Astrocyte of the cerebellum (primary cell): ENCODE data around the gene HMBS.
"Not testable (repeated sequence)": the region's sequence is repeated elsewhere in the genome, so short reads cannot be mapped to it uniquely, and the experiment has no call there.

ENCODE experiments used
- DNase-seq: peaks from one replicate; pipeline ENCODE4 v3.0.0-alpha.2; 2011; ENCODE audit warnings: low read depth
- H3K4me3 ChIP-seq: 2 replicates; pipeline ENCODE4 v1.5.1; 2011; ENCODE audit warnings: mild to moderate bottlenecking, low read depth, low read length, moderate library complexity
- in situ Hi-C: cut with HindIII; loops from 2 replicates; pipeline ENCODE4 v1.10.0; 2017; ENCODE audit warnings: low sequenced_read_pairs
- TF ChIP-seq, protein P1 (sequence below): IDR thresholded peaks from 2 replicates; pipeline ENCODE4 v1.5.1; 2012; ENCODE audit warnings: low read length, low read depth, moderate library complexity, mild to moderate bottlenecking; ENCODE audit errors: missing control alignments

Gene HMBS

DNA sequence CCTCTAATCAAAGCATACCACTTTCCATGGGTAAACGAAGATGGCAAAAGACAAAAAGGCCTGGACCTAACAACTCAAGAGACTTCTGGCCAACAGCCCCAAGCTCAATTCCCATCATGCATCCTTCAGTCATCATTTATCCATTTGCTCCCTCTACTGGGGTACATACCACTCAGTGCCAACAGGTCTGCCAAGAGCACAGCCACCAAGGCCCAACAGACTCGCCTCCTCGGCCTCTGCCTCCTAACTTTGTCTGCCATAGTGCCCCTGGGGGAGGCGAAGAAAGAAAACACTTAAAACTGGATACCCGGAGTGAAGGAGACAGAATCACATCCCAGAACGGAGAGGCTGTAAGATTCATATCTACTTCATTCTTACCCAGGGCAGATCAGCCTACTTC lies 28.8 kb upstream of the HMBS start:
- in situ Hi-C loops, result no loop called here

DNA sequence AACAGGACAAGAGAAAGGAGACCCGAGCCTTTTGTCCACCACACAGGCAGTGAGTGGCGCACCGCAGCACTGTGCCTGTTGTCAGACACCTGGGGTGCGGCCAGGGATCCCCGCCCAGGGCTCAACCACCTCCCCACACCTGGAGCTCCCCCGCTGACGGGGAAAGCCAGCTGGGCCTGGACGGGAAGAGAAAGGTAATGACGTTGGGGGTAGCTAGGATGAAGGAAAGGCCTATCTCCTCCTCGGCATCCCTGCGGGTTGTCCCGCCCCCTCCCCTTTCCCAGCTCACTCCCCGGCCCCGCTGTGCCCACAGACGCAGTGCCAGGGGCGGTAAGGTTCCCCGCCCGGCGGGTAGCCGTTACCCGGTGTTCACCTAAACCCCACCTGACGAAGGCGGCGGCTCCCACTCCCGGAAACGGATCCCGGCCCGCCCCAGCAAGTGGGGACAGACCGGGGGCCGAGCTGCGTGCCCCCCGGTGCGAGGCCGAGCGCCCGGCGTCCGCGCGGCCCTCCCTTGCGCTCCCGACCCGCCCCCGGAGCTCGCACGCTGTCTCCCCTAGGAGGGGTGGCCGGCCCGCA lies 28.2 kb upstream of the HMBS start:
- TF ChIP-seq, protein P1, sequence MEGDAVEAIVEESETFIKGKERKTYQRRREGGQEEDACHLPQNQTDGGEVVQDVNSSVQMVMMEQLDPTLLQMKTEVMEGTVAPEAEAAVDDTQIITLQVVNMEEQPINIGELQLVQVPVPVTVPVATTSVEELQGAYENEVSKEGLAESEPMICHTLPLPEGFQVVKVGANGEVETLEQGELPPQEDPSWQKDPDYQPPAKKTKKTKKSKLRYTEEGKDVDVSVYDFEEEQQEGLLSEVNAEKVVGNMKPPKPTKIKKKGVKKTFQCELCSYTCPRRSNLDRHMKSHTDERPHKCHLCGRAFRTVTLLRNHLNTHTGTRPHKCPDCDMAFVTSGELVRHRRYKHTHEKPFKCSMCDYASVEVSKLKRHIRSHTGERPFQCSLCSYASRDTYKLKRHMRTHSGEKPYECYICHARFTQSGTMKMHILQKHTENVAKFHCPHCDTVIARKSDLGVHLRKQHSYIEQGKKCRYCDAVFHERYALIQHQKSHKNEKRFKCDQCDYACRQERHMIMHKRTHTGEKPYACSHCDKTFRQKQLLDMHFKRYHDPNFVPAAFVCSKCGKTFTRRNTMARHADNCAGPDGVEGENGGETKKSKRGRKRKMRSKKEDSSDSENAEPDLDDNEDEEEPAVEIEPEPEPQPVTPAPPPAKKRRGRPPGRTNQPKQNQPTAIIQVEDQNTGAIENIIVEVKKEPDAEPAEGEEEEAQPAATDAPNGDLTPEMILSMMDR, result no peak
- in situ Hi-C loops, result no loop called here

More for the DNA sequence above, 28.8 kb upstream of the HMBS start:
- TF ChIP-seq, protein P1, result no peak
- DNase-seq, result no peak
- peak overlapping the region; percentile 81 for H3K4me3 ChIP-seq

GRCh38 chr11:119057000-119057769 lies 27.5 kb upstream of the HMBS start, which contains the start of gene HYOU1:
Gene HYOU1, minus strand, starts transcription at chr11:119057205. Its CDS starts 1,045 bp downstream, at chr11:119056160.
- in situ Hi-C loops, result no loop called here
- peak; percentile 86 for DNase-seq
- TF ChIP-seq, protein P1, result peak; percentile 43
- H3K4me3 ChIP-seq, result peak within 1 kb of the TSS; percentile 81

More for the DNA sequence above, 28.2 kb upstream of the HMBS start:
- no peak for DNase-seq
- H3K4me3 ChIP-seq, result peak overlapping the region; percentile 81

DNA sequence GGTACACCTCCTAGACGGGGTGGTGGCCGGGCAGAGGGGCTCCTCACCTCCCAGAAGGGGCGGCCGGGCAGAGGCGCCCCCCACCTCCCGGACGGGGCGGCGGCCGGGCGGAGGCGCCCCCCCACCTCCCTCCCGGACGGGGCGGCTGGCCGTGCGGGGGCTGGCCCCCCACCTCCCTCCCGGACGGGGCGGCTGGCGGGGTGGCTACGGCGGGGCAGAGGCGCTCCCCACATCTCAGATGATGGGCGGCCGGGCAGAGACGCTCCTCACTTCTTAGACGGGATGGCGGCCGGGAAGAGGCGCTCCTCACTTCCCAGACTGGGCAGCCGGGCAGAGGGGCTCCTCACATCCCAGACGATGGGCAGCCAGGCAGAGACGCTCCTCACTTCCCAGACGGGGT lies 25.6 kb upstream of the HMBS start:
- DNase-seq, in situ Hi-C loops, H3K4me3 ChIP-seq: not testable (repeated sequence)

- no peak overlapping the region for H3K4me3 ChIP-seq
- TF ChIP-seq, protein P1, result no peak
- DNase-seq, result no peak
- in situ Hi-C loops, result no loop called here
Observed at GRCh38 chr11:119061256-119061655, 23.4 kb upstream of the HMBS start.

DNA sequence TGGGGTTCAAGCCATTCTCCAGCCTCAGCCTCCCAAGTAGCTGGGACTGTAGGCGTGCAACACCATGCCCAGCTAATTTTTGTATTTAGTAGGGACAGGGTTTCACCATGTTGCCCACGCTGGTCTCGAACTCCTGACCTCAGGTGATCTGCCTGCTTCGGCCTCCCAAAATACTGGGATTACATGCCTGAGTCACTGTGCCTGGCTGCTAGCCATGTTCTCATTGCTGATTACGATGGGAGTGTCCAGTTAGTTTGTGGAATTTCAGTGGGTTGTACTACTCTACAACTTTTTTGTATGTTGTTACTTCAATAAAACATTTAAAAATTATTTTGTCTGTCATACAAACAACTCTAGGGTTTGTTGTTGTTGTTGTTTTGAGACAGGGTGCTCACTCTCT lies 21.9 kb upstream of the HMBS start:
- TF ChIP-seq, protein P1, result no peak
- no peak for DNase-seq
- in situ Hi-C loops, result no loop called here
- no peak overlapping the region for H3K4me3 ChIP-seq

GRCh38 chr11:119065369-119065768 lies 19.3 kb upstream of the HMBS start:
- H3K4me3 ChIP-seq, result no peak overlapping the region
- no peak for DNase-seq
- TF ChIP-seq, protein P1, result peak; percentile 55
- in situ Hi-C loops, result no loop called here
